Keratinocyte (primary cell): ENCODE results near the gene CFAP45. TPM values are rescaled to one million over a fixed set of nuclear protein-coding genes. Genes with fewer than 3 reads are reported as not detected.

Experiments used
- DNase-seq: peaks from one replicate; pipeline ENCODE4 v3.0.0-alpha.2; 2011; ENCODE audit warnings: low read depth, missing footprints, low spot score
- FAIRE-seq: peaks from 2 replicates; lab custom pipeline; 2011; peaks lifted over from hg19 to GRCh38; lab: Jason Lieb, UNC
- H2AFZ ChIP-seq: 2 replicates; pipeline ENCODE4 v1.6.0; 2012; ENCODE audit warnings: low read length, control low read depth, inconsistent platforms; ENCODE audit not compliant: control insufficient read depth
- H3K27ac ChIP-seq: 2 replicates; pipeline ENCODE4 v1.5.1; 2011; ENCODE audit warnings: low read length; ENCODE audit not compliant: control insufficient read depth, insufficient read depth
- H3K27me3 ChIP-seq: 3 replicates; pipeline ENCODE4 v1.6.0; 2011; ENCODE audit warnings: low read length; ENCODE audit not compliant: control insufficient read depth, insufficient read depth; ENCODE audit errors: extremely low read depth
- H3K36me3 ChIP-seq, 2 experiments: 2 replicates in 1 of 2; 3 replicates in 1 of 2; pipeline ENCODE4 v1.5.1; 2011; ENCODE audit warnings: low read length in 2 of 2, mild to moderate bottlenecking in 1 of 2; ENCODE audit not compliant: control insufficient read depth in 2 of 2, insufficient read depth in 2 of 2; ENCODE audit errors: extremely low read depth in 1 of 2
- H3K4me1 ChIP-seq: 3 replicates; pipeline ENCODE4 v1.5.1; 2011; ENCODE audit warnings: low read length; ENCODE audit not compliant: control insufficient read depth, insufficient read depth; ENCODE audit errors: extremely low read depth
- H3K4me2 ChIP-seq: 3 replicates; pipeline ENCODE4 v1.6.0; 2011; ENCODE audit warnings: low read depth, low read length; ENCODE audit not compliant: control insufficient read depth, insufficient read depth; ENCODE audit errors: extremely low read depth
- H3K4me3 ChIP-seq, 3 experiments: fragments of 200-600 bp in 1 of 3; sonication (generic) in 1 of 3; 2 replicates in 2 of 3; 3 replicates in 1 of 3; pipeline ENCODE4 v1.5.1; 2011 to 2016; ENCODE audit warnings: low read length in 3 of 3, mild to moderate bottlenecking in 3 of 3, control low read depth in 2 of 3, inconsistent platforms in 1 of 3, low read depth in 1 of 3, mixed read lengths in 1 of 3, mixed run types in 1 of 3, moderate library complexity in 1 of 3; ENCODE audit not compliant: control insufficient read depth in 2 of 3, insufficient read depth in 2 of 3; ENCODE audit errors: extremely low read depth in 1 of 3
- H3K79me2 ChIP-seq: 2 replicates; pipeline ENCODE4 v1.6.0; 2012; ENCODE audit warnings: low read length; ENCODE audit not compliant: control insufficient read depth, insufficient read depth
- H3K9ac ChIP-seq: 3 replicates; pipeline ENCODE4 v1.6.0; 2011; ENCODE audit warnings: low read length; ENCODE audit not compliant: control insufficient read depth, insufficient read depth; ENCODE audit errors: extremely low read depth
- H3K9me1 ChIP-seq: 3 replicates; pipeline ENCODE4 v1.6.0; 2011; ENCODE audit warnings: low read length; ENCODE audit not compliant: control insufficient read depth, insufficient read depth; ENCODE audit errors: extremely low read depth
- H3K9me3 ChIP-seq: 2 replicates; pipeline ENCODE4 v1.5.1; 2012; ENCODE audit warnings: low read depth, low read length; ENCODE audit not compliant: control insufficient read depth
- H4K20me1 ChIP-seq: 3 replicates; pipeline ENCODE4 v1.6.0; 2011; ENCODE audit warnings: low read length; ENCODE audit not compliant: control insufficient read depth, insufficient read depth; ENCODE audit errors: extremely low read depth
- EZH2 ChIP-seq: IDR thresholded peaks from one replicate; pipeline ENCODE4 v1.6.1; 2012; ENCODE audit warnings: inconsistent platforms, mild to moderate bottlenecking, low read length, moderate library complexity
- dilution Hi-C: fragments of 300-500 bp; cut with MboI; formaldehyde crosslinking; loops from one replicate; pipeline ENCODE4 v1.7.0; 2020; ENCODE audit warnings: low sequenced_read_pairs; ENCODE audit not compliant: extremely low pct_ligation_motif_present
- polyA plus RNA-seq, 5 experiments: library from polyadenylated mRNA; depleted of rRNA in 3 of 5; stranded (reverse) in 3 of 5; stranded (forward) in 1 of 5; unstranded in 1 of 5; fragments of >200 nt; gene quantifications; 1 replicate in 1 of 5; 2 replicates in 3 of 5; 3 replicates in 1 of 5; pipeline versions ENCODE4 v1.2.1 to v1.2.3, GENCODE V29; 2011 to 2012; ENCODE audit warnings: missing spikeins in 2 of 5, low read depth in 1 of 5, low replicate concordance in 1 of 5
- TF ChIP-seq, protein P1 (sequence below), 3 experiments: IDR thresholded peaks in 1 of 3; conservative IDR thresholded peaks in 1 of 3; optimal IDR thresholded peaks in 1 of 3; 2 replicates in 2 of 3; 3 replicates in 1 of 3; pipeline versions ENCODE3 to v1.5.1; 2011; ENCODE audit warnings: low read length in 3 of 3, mild to moderate bottlenecking in 3 of 3, moderate library complexity in 2 of 3, control low read depth in 1 of 3, inconsistent platforms in 1 of 3; ENCODE audit not compliant: insufficient read depth in 2 of 3; ENCODE audit errors: extremely low read depth in 1 of 3

Gene CFAP45
- polyA plus RNA-seq, 1 donor (not counting 4 experiments of a cell fraction or from before 2014, with no cell fraction given): 2.3 TPM

DNA sequence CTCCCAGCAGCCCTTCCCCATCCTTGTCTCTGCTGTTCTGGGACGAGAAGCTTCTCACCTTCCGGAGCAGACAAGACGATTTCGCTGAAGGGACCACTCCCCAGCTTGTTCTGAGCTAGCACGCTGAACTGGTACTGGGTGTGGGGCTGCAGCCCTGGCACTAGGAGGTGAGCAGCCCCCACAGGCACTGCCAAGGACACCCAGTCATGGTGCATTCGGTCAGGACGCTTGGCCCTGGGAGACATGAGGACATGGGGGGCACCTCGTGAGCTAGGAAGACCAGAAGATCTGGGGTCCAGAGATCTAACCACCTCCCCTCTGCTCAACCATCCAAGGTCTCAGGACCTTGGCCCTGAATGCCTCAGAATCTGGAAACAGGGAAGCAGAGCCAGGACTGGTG lies 30.7 kb upstream of the CFAP45 start:
- Histone ChIP-seq H3K4me1 (peaks cover 37% of the 10 kb centered on the region), H3K27ac (no peak overlapping the region), H3K27me3 (no peaks in the 10 kb centered on the region), H3K79me2 (no peaks in the 10 kb centered on the region), H3K36me3 (peaks cover 14 to 17% of the 10 kb centered on the region in 2 experiments), H3K9ac (no peak overlapping the region), H3K4me2 (no peak overlapping the region), H2AFZ (no peak overlapping the region), H3K9me1 (no peaks in the 10 kb centered on the region), H3K9me3 (no peaks in the 10 kb centered on the region), H3K4me3 (no peak overlapping the region), H4K20me1 (no peaks in the 10 kb centered on the region)
- DNase-seq (no peak), FAIRE-seq (no peak)
- dilution Hi-C loops: no loop called here
- TF ChIP-seq, protein P1, sequence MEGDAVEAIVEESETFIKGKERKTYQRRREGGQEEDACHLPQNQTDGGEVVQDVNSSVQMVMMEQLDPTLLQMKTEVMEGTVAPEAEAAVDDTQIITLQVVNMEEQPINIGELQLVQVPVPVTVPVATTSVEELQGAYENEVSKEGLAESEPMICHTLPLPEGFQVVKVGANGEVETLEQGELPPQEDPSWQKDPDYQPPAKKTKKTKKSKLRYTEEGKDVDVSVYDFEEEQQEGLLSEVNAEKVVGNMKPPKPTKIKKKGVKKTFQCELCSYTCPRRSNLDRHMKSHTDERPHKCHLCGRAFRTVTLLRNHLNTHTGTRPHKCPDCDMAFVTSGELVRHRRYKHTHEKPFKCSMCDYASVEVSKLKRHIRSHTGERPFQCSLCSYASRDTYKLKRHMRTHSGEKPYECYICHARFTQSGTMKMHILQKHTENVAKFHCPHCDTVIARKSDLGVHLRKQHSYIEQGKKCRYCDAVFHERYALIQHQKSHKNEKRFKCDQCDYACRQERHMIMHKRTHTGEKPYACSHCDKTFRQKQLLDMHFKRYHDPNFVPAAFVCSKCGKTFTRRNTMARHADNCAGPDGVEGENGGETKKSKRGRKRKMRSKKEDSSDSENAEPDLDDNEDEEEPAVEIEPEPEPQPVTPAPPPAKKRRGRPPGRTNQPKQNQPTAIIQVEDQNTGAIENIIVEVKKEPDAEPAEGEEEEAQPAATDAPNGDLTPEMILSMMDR (optimal IDR thresholded peaks at IDR 0.05 in 1 of 3, IDR thresholded peaks at IDR 0.05 in 1 of 3, conservative IDR thresholded peaks at IDR 0.05 in 1 of 3; ENCODE audit: extremely low read depth in 1 of 3, insufficient read depth in 2 of 3, low read length in 3 of 3): no peak
- TF ChIP-seq EZH2: no peak

DNA sequence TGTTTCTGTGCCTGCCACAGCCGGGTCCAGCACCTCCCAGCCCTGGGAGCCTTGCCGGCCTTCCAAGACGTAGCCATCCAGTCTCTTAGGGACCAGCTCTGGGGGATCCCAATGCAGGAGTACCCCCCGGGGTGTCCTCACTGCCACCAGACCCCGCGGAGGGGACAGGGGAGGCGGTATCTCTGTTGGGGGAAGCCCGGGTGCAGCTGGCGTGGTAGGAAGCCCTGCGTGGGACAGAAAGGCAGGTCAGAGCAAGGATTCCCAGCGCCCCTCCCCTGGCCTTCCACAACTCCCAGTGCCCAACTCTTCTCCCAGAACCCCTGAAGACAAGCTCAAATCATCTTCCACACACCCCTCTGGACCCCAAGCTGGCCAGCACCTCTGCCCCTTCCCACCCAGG lies 30.3 kb upstream of the CFAP45 start:
- dilution Hi-C loops: no loop called here
- H3K9me3 ChIP-seq: no peaks in the 10 kb centered on the region
- no peak overlapping the region for H2AFZ ChIP-seq
- FAIRE-seq: no peak
- H3K4me3 ChIP-seq: no peak overlapping the region
- no peak overlapping the region for H3K4me2 ChIP-seq
- H3K4me1 ChIP-seq: peaks cover 40% of the 10 kb centered on the region
- no peaks in the 10 kb centered on the region for H4K20me1 ChIP-seq
- no peak for DNase-seq
- H3K79me2 ChIP-seq: no peaks in the 10 kb centered on the region
- no peaks in the 10 kb centered on the region for H3K27me3 ChIP-seq
- H3K9me1 ChIP-seq: no peaks in the 10 kb centered on the region
- H3K27ac ChIP-seq: no peak overlapping the region
- H3K9ac ChIP-seq: no peak overlapping the region
- H3K36me3 ChIP-seq: peaks cover 14 to 15% of the 10 kb centered on the region in 2 experiments
- TF ChIP-seq, protein P1 (optimal IDR thresholded peaks at IDR 0.05 in 1 of 3, IDR thresholded peaks at IDR 0.05 in 1 of 3, conservative IDR thresholded peaks at IDR 0.05 in 1 of 3; ENCODE audit: extremely low read depth in 1 of 3, insufficient read depth in 2 of 3, low read length in 3 of 3): no peak
- no peak for TF ChIP-seq EZH2
